ENCODE data around the gene RPE65. TPM values are rescaled to one million over a fixed set of nuclear protein-coding genes. Genes with fewer than 3 reads are reported as not detected.
"Not testable (repeated sequence)": the region's sequence is repeated elsewhere in the genome, so short reads cannot be mapped to it uniquely, and the experiment has no call there.

The RPE65 gene
- polyA plus RNA-seq, 2 of the 4 experiments (the other 2 are of a cell fraction), result not detected

- Histone ChIP-seq H3K27ac (peak overlapping the region; percentile 83 to 90), H3K4me2 (peak overlapping the region; percentile 93), H3K4me3 (peak overlapping the region; percentile 84), H3K4me1 (peaks cover 12% of the 10 kb centered on the region; the same call in 2 of the 3 replicates), H3K9me3 (no peaks in the 10 kb centered on the region)
- ATAC-seq (peak; percentile 26 to 46; a peak in 5 of 6 replicates), FAIRE-seq (no peak), DNase-seq (ENCODE audit: low read depth in 1 of 2, low spot score in 1 of 2) (peak; percentile 7 to 12)
- TF ChIP-seq FOSB (CRISPR knock-in tag; IDR thresholded peaks at IDR 0.05), result no peak
- no peak for TF ChIP-seq CHD4 (IDR thresholded peaks at IDR 0.05; ENCODE audit: borderline replicate concordance)
- TF ChIP-seq ZFP36 (IDR thresholded peaks at IDR 0.05; ENCODE audit: borderline replicate concordance, partially characterized antibody), result no peak
- TF ChIP-seq JUN (IDR thresholded peaks at IDR 0.05), result no peak
- TF ChIP-seq CEBPB (IDR thresholded peaks at IDR 0.05), result no peak
- WGBS (ENCODE audit: missing lambda C conversion rate), result 1% methylated on average over 16 of the region's 21 CpGs
- POLR2A ChIA-PET, result no interaction called here
- CTCF ChIA-PET, result interaction anchor here (0.6 kb wide), 1 partner anchor 1633 kb away, joined by 3 read pairs; no protein-coding TSS in a partner anchor
Measured at GRCh38 chr1:68495968-68496679, 46.4 kb upstream of the RPE65 start.

DNA sequence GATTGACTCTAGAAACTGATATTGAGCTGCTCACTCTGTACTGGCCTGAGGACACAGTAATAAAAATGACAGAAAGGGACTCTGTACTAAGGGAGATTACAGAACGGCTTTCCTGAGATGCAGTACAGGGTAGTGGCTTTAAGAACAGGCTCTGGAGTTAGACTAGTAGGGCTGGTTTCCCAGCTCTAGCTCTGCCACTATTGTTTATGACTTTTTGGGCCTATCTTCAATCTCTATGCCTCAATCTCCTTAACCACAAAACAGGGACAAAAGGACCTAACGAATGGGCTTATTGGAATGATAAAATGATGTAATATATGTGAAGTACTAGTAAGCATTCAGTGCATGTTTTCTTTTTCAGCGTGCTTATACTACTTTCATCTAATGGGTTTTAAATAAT is 45.8 kb upstream of the RPE65 start:
- H3K4me1 ChIP-seq, result peaks cover 12% of the 10 kb centered on the region; the same call in 2 of the 3 replicates
- ChIA-PET CTCF (interaction anchor here (0.6 kb wide), 1 partner anchor 1634 kb away, joined by 3 read pairs; no protein-coding TSS in a partner anchor), POLR2A (no interaction called here)
- no peak for FAIRE-seq
- no peak for DNase-seq (ENCODE audit: low read depth in 1 of 2, low spot score in 1 of 2)
- 40% methylated on average over 3 of the region's 3 CpGs for WGBS (ENCODE audit: missing lambda C conversion rate)
- peak overlapping the region; percentile 93 for H3K4me2 ChIP-seq
- H3K4me3 ChIP-seq, result peak overlapping the region; percentile 84
- TF ChIP-seq NFE2L2 (conservative IDR thresholded peaks at IDR 0.05; ENCODE audit: low read length), result no peak
- no peak for TF ChIP-seq POLR2AphosphoS2 (conservative IDR thresholded peaks at IDR 0.05; ENCODE audit: low read length)
- TF ChIP-seq RAD21 (conservative IDR thresholded peaks at IDR 0.05 in 1 of 2, IDR thresholded peaks at IDR 0.05 in 1 of 2), result no peak
- no peak for TF ChIP-seq BHLHE40 (IDR thresholded peaks at IDR 0.05; ENCODE audit: low read depth, low read length)
- TF ChIP-seq SREBF2 (IDR thresholded peaks at IDR 0.05), result no peak
- no peak for TF ChIP-seq CEBPB (IDR thresholded peaks at IDR 0.05)
- no peak for TF ChIP-seq HDAC2 (IDR thresholded peaks at IDR 0.05)
- TF ChIP-seq KDM1A (IDR thresholded peaks at IDR 0.05; ENCODE audit: low read depth), result no peak
- TF ChIP-seq RARB (CRISPR knock-in tag; IDR thresholded peaks at IDR 0.05), result no peak
- ATAC-seq, result no peak
- H3K9me3 ChIP-seq, result no peaks in the 10 kb centered on the region
- peak overlapping the region; percentile 83 to 90 for H3K27ac ChIP-seq

DNA sequence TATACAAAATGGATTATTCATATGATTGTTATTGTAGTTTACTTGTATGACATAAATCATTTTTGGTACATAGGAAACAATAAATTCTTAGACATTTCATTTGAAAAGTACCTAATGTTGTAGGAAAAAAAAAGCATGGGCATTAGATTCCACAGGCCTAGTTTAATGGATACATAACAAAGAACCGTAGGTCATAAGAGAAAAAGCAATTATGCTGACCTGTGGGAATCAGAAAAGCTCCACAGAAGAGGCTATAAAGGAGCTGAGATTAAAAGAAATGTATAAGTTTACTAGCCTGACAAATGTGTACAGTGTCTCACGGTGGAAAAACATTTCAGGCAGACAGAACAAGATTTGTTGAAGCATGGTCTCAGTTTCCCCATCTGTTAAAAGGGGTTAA is 43.4 kb upstream of the RPE65 start:
- DNase-seq (ENCODE audit: low read depth in 1 of 2, low spot score in 1 of 2), result no peak
- WGBS (ENCODE audit: missing lambda C conversion rate), result 86% methylated on average over 2 of the region's 2 CpGs
- H3K4me1 ChIP-seq, result peaks cover 12% of the 10 kb centered on the region; the same call in 2 of the 3 replicates
- H3K4me2 ChIP-seq, result no peak overlapping the region
- ChIA-PET POLR2A (no interaction called here), CTCF (no interaction called here)
- no peak for FAIRE-seq
- no peak for ATAC-seq
- no peak overlapping the region for H3K4me3 ChIP-seq
- H3K9me3 ChIP-seq, result no peaks in the 10 kb centered on the region
- TF ChIP-seq HOXA7 (CRISPR knock-in tag; IDR thresholded peaks at IDR 0.05) (no peak), REST (IDR thresholded peaks at IDR 0.05) (no peak), RARB (CRISPR knock-in tag; IDR thresholded peaks at IDR 0.05) (no peak), KDM5A (IDR thresholded peaks at IDR 0.05) (no peak), RCOR1 (IDR thresholded peaks at IDR 0.05; ENCODE audit: low read depth, low read length) (no peak), KDM1A (IDR thresholded peaks at IDR 0.05; ENCODE audit: low read depth) (no peak), HOXB13 (CRISPR knock-in tag; IDR thresholded peaks at IDR 0.05; ENCODE audit: low read depth) (no peak), HEYL (CRISPR knock-in tag; IDR thresholded peaks at IDR 0.05) (no peak), SREBF2 (IDR thresholded peaks at IDR 0.05) (no peak), RAD21 (conservative IDR thresholded peaks at IDR 0.05 in 1 of 2, IDR thresholded peaks at IDR 0.05 in 1 of 2) (no peak), CBX2 (IDR thresholded peaks at IDR 0.05; ENCODE audit: borderline replicate concordance, low read depth) (no peak), CHD2 (IDR thresholded peaks at IDR 0.05; ENCODE audit: low read length, partially characterized antibody) (no peak), BCL3 (IDR thresholded peaks at IDR 0.05) (no peak)
- H3K27ac ChIP-seq, result no peak overlapping the region

DNA sequence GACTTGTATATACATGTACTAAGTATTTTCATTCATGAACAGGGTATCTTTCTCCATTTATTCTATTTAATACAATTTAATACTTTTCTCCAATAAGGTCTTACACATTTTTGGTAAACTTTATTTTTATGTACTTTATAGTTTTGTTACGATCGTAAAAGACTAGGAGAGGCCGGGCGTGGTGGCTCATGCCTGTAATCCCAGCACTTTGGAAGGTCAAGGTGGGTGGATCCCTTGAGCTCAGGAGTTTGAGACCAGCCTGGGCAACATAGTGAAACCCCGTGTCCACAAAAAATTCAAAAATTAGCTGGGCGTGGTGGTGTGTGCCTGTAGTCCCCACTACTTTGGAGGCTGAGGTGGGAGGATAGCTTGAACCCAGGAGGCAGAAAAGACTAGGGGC is 42.5 kb upstream of the RPE65 start:
- H3K4me2 ChIP-seq; ATAC-seq; CTCF ChIA-PET; H3K27ac ChIP-seq; DNase-seq (ENCODE audit: low read depth in 1 of 2, low spot score in 1 of 2); POLR2A ChIA-PET; FAIRE-seq; H3K4me3 ChIP-seq; H3K4me1 ChIP-seq; H3K9me3 ChIP-seq: not testable (repeated sequence)
- WGBS (ENCODE audit: missing lambda C conversion rate), result 81% methylated on average over 6 of the region's 6 CpGs
